ENCODE results near the gene CKS1B. TPM values are rescaled to one million over a fixed set of nuclear protein-coding genes. Genes with fewer than 3 reads are reported as not detected.

Gene CKS1B
- total and polyA plus RNA-seq, 8 donors, result 4.7 to 73.3 (median 30.6) TPM

GRCh38 chr1:154969860-154970452, 4.5 kb upstream of the CKS1B start:
- 31 to 50% (median 41%) methylated on average over 20 to 22 of the region's 22 CpGs for WGBS, 5 donors
- TF ChIP-seq POLR2A (IDR thresholded peaks at IDR 0.05), result no peak
- no peak for TF ChIP-seq POLR2AphosphoS5 (IDR thresholded peaks at IDR 0.05)
- TF ChIP-seq, protein P1, sequence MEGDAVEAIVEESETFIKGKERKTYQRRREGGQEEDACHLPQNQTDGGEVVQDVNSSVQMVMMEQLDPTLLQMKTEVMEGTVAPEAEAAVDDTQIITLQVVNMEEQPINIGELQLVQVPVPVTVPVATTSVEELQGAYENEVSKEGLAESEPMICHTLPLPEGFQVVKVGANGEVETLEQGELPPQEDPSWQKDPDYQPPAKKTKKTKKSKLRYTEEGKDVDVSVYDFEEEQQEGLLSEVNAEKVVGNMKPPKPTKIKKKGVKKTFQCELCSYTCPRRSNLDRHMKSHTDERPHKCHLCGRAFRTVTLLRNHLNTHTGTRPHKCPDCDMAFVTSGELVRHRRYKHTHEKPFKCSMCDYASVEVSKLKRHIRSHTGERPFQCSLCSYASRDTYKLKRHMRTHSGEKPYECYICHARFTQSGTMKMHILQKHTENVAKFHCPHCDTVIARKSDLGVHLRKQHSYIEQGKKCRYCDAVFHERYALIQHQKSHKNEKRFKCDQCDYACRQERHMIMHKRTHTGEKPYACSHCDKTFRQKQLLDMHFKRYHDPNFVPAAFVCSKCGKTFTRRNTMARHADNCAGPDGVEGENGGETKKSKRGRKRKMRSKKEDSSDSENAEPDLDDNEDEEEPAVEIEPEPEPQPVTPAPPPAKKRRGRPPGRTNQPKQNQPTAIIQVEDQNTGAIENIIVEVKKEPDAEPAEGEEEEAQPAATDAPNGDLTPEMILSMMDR (IDR thresholded peaks at IDR 0.05), result no peak
- TF ChIP-seq EP300 (IDR thresholded peaks at IDR 0.05), result no peak
- H3K27ac ChIP-seq, result peak overlapping the region; percentile 82 to 100 (median 99)
- H3K4me1 ChIP-seq, result peaks cover 41 to 76% (median 71%) of the 10 kb centered on the region in 4 donors
- H3K4me3 ChIP-seq, result peak overlapping the region; percentile 42 to 64 (median 43)
- intact Hi-C loops (cut with DNase I; ENCODE audit: low total_unique reads), result loop anchor here (10.0 kb wide), 1 partner anchor 45 kb away; no protein-coding TSS in a partner anchor
- no peaks in the 10 kb centered on the region for H3K9me3 ChIP-seq
- peak in 1 of 2 donors; percentile 57 for DNase-seq
- peaks cover 30 to 51% (median 44%) of the 10 kb centered on the region in 4 donors for H3K36me3 ChIP-seq
- no peaks in the 10 kb centered on the region for H3K27me3 ChIP-seq

DNA sequence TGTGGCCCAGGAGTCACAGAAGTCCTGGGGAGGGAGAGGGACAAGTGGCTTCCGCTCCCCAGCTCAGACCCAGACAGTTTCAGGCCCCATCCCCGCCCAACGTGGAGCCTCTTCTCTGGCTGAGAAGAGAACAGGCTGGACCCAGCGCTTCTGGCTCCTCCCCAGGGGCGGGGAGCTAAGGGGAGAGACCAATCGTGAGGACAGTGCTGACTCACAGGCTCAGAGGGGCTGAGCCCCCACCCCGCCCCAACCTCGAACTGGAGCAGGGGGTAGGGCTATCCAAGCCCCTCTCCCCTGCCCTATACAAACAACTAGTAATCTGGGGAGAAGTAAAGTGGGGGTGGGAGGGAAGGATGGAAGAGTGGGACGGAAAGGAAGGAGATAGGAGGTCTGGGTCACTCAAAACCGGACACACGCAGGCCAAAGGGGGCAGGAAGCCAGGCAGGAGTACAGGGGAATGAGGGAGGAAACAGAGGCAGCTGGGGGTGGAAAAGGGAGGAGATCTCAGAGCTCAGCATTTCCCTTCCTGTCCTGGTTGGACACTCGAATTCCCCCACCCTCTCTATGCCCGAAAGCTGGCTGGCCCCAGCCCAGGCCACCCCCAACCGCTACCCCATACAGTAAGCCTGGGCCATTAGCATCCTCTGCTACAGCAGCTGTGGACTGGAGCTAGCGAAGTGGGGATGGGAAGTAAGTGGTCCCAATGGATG, 3.7 kb upstream of the CKS1B start, which contains the start of gene SHC1:
SHC1 (minus strand) TSS at position 117 of the 710 bp plus-strand sequence. CDS start 221 bp downstream, outside the sequence.
- Histone ChIP-seq H3K36me3 (peaks cover 22 to 42% (median 35%) of the 10 kb centered on the region in 4 donors), H3K27ac (peak within 1 kb of the TSS; percentile 82 to 100 (median 99)), H3K27me3 (no peaks in the 10 kb centered on the region), H3K4me1 (peaks cover 43 to 77% (median 64%) of the 10 kb centered on the region in 4 donors), H3K9me3 (no peaks in the 10 kb centered on the region), H3K4me3 (peak within 1 kb of the TSS; percentile 42 to 64 (median 43))
- DNase-seq, result peak; percentile 83 to 96
- peak; percentile 86 to 90 (median 89) for TF ChIP-seq POLR2AphosphoS5 (IDR thresholded peaks at IDR 0.05)
- TF ChIP-seq POLR2A (IDR thresholded peaks at IDR 0.05), result peak in 1 of 4 donors; percentile 12
- TF ChIP-seq, protein P1 (IDR thresholded peaks at IDR 0.05), result no peak
- intact Hi-C loops (cut with DNase I; ENCODE audit: low total_unique reads), result no loop called here
- 19 to 34% (median 28%) methylated on average over 9 to 15 of the region's 15 CpGs for WGBS, 5 donors

DNA sequence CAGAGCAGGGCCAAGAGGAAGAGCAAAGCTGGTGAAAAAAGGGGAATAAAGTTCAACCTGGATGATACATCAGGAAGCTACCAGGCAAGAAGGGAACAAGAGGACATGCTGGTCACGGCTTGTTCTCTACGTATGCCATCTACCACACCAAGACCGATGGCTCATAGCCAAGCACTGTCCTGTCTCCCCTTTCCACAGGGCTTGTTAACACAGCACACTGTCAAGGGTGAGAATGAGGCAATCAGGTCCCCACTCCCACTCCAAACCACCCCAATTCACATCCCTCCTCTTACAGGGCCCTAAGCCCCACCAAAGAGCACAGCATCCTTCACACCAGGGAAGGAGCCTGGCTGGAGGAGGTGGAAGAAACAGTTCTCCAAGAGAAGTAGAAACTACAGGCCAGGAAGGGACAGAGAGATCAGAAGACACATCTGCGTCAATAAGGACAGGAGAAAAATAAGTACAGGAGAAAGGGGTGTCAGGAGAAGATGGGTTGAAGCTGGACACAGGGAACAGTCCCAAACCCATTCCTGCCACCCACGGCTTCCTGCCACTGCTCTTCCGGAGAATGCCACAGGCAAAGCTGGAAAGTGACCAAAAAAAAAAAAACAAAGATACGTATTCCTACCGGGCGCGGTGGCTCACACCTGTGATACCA, 3.0 kb upstream of the CKS1B start:
- Histone ChIP-seq H3K27me3 (no peaks in the 10 kb centered on the region), H3K4me1 (peaks cover 49 to 83% (median 68%) of the 10 kb centered on the region in 4 donors)
- intact Hi-C loops (cut with DNase I; ENCODE audit: low total_unique reads), result no loop called here

DNA sequence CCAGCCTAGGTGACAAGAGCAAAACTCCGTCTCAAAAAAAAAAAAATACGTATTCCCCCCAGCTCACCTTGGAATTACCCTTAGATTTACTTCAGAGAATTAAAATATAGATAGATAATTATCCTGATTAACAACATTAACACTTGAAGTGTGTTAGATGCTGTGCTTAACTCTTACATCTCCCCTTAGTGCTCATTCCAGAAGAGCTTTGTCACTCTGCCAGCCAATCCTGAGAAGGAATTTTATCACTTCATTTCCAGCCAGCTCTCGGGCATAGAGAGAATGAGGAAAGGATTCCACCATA, 2.3 kb upstream of the CKS1B start:
- WGBS, 5 donors, result 51 to 59% (median 51%) methylated on average over 3 of the region's 3 CpGs
- no peak for DNase-seq
- Histone ChIP-seq H3K27me3 (no peaks in the 10 kb centered on the region), H3K4me1 (peaks cover 53 to 79% (median 65%) of the 10 kb centered on the region in 4 donors), H3K9me3 (no peaks in the 10 kb centered on the region), H3K27ac (peak overlapping the region; percentile 96 to 100 (median 99)), H3K36me3 (peaks cover 9 to 28% (median 22%) of the 10 kb centered on the region in 4 donors), H3K4me3 (peak overlapping the region in 3 of 4 donors; percentile 7 to 70 (median 64))
- intact Hi-C loops (cut with DNase I; ENCODE audit: low total_unique reads), result no loop called here
- TF ChIP-seq POLR2AphosphoS5 (IDR thresholded peaks at IDR 0.05) (no peak), EP300 (IDR thresholded peaks at IDR 0.05) (no peak), POLR2A (IDR thresholded peaks at IDR 0.05) (no peak)
- TF ChIP-seq, protein P1 (IDR thresholded peaks at IDR 0.05), result no peak

More for the DNA sequence above, 3.0 kb upstream of the CKS1B start:
- Histone ChIP-seq H3K36me3 (peaks cover 15 to 35% (median 29%) of the 10 kb centered on the region in 4 donors), H3K27ac (peak overlapping the region; percentile 82 to 100 (median 99)), H3K9me3 (no peaks in the 10 kb centered on the region), H3K4me3 (peak overlapping the region; percentile 42 to 64 (median 43))
- peak; percentile 8 to 50 for DNase-seq
- TF ChIP-seq EP300 (IDR thresholded peaks at IDR 0.05) (no peak), POLR2A (IDR thresholded peaks at IDR 0.05) (no peak), POLR2AphosphoS5 (IDR thresholded peaks at IDR 0.05) (peak in 1 of 3 donors; percentile 9)
- 24 to 40% (median 30%) methylated on average over 10 of the region's 10 CpGs for WGBS, 5 donors
